SK-N-SH treated with all-trans-retinoic acid at 6 μM for 48 hours (cell line): ENCODE measurements around the gene SCFD1.

Source experiments
- ATAC-seq: fragments of 200-7000 bp; cut with Tn5 transposase; 3 replicates; pipeline ENCODE4 v1.9.1; 2020; ENCODE audit warnings: mild to moderate bottlenecking, moderate library complexity
- ARNTL ChIP-seq: fragments of 450-650 bp; formaldehyde crosslinking; IDR thresholded peaks from 2 replicates; pipeline ENCODE4 v1.5.0; 2020; ENCODE audit warnings: low read depth, mild to moderate bottlenecking, moderate library complexity, borderline replicate concordance
- BACH2 ChIP-seq: fragments of 250-450 bp; sonication (Bioruptor Pico); IDR thresholded peaks from 2 replicates; pipeline ENCODE4 v1.9.0; 2021; ENCODE audit warnings: mild to moderate bottlenecking, borderline replicate concordance
- CSDC2 ChIP-seq: fragments of 250-450 bp; sonication (Bioruptor Pico); IDR thresholded peaks from 2 replicates; pipeline ENCODE4 v1.5.0; 2020; ENCODE audit warnings: mild to moderate bottlenecking, moderate library complexity
- ESRRG ChIP-seq: fragments of 250-450 bp; sonication (Bioruptor Pico); IDR thresholded peaks from 2 replicates; pipeline ENCODE4 v1.6.1; 2021; ENCODE audit warnings: mild to moderate bottlenecking
- GLIS3 ChIP-seq: fragments of 250-450 bp; sonication (Bioruptor Pico); IDR thresholded peaks from 2 replicates; pipeline ENCODE4 v1.5.0; 2020; ENCODE audit warnings: mild to moderate bottlenecking, moderate library complexity
- ISL1 ChIP-seq: fragments of 250-450 bp; sonication (Bioruptor Pico); IDR thresholded peaks from 2 replicates; pipeline ENCODE4 v2.1.2; 2022; ENCODE audit warnings: mild to moderate bottlenecking, moderate library complexity
- OSR1 ChIP-seq: fragments of 250-450 bp; sonication (Bioruptor Pico); IDR thresholded peaks from 2 replicates; pipeline ENCODE4 v1.8.0; 2022; ENCODE audit warnings: moderate library complexity, mild to moderate bottlenecking, inconsistent platforms
- PPARA ChIP-seq: fragments of 250-450 bp; sonication (Bioruptor Pico); IDR thresholded peaks from 2 replicates; pipeline ENCODE4 v1.5.0; 2020; ENCODE audit warnings: mild to moderate bottlenecking, borderline replicate concordance
- RARB ChIP-seq: fragments of 250-450 bp; sonication (Bioruptor Pico); IDR thresholded peaks from 2 replicates; pipeline ENCODE4 v1.8.0; 2021; ENCODE audit warnings: mild to moderate bottlenecking, moderate library complexity
- SNAI2 ChIP-seq: fragments of 250-450 bp; sonication (Bioruptor Pico); IDR thresholded peaks from 2 replicates; pipeline ENCODE4 v1.5.0; 2020; ENCODE audit warnings: mild to moderate bottlenecking, moderate library complexity
- TCF4 ChIP-seq: fragments of 250-450 bp; sonication (Bioruptor Pico); IDR thresholded peaks from 2 replicates; pipeline ENCODE4 v1.8.0; 2021; ENCODE audit warnings: mild to moderate bottlenecking, moderate library complexity, borderline replicate concordance
- TOX ChIP-seq: fragments of 250-450 bp; sonication (Bioruptor Pico); IDR thresholded peaks from 2 replicates; pipeline ENCODE4 v1.8.0; 2021; ENCODE audit warnings: mild to moderate bottlenecking, moderate library complexity, borderline replicate concordance
- ZC3H10 ChIP-seq: fragments of 250-450 bp; sonication (Bioruptor Pico); IDR thresholded peaks from 2 replicates; pipeline ENCODE4 v1.5.1; 2021; ENCODE audit warnings: mild to moderate bottlenecking, moderate library complexity
- ZFP3 ChIP-seq: fragments of 250-450 bp; sonication (Bioruptor Pico); IDR thresholded peaks from 2 replicates; pipeline ENCODE4 v1.5.0; 2020; ENCODE audit warnings: mild to moderate bottlenecking, moderate library complexity
- ZFP30 ChIP-seq: fragments of 450-650 bp; formaldehyde crosslinking; IDR thresholded peaks from 2 replicates; pipeline ENCODE4 v1.5.0; 2022; ENCODE audit warnings: mild to moderate bottlenecking, moderate library complexity
- ZNF565 ChIP-seq: fragments of 450-650 bp; formaldehyde crosslinking; conservative IDR thresholded peaks from 2 replicates; pipeline ENCODE4 v1.5.0; 2020; ENCODE audit warnings: low read depth, mild to moderate bottlenecking, moderate library complexity
- ZNF70 ChIP-seq: fragments of 450-650 bp; formaldehyde crosslinking; IDR thresholded peaks from 2 replicates; pipeline ENCODE4 v1.5.0; 2020; ENCODE audit warnings: mild to moderate bottlenecking, moderate library complexity
- ZNF8 ChIP-seq: fragments of 450-650 bp; formaldehyde crosslinking; IDR thresholded peaks from 2 replicates; pipeline ENCODE4 v1.5.0; 2020; ENCODE audit warnings: mild to moderate bottlenecking, moderate library complexity
- TF ChIP-seq, protein P1 (sequence below): fragments of 250-450 bp; sonication (Bioruptor Pico); IDR thresholded peaks from 2 replicates; pipeline ENCODE4 v1.5.0; 2020; ENCODE audit warnings: mild to moderate bottlenecking, moderate library complexity
- TF ChIP-seq, protein P2 (sequence below): fragments of 250-450 bp; sonication (Bioruptor Pico); IDR thresholded peaks from 2 replicates; pipeline ENCODE4 v1.8.0; 2021; ENCODE audit warnings: low read depth, mild to moderate bottlenecking, moderate library complexity, borderline replicate concordance
- TF ChIP-seq, protein P3 (sequence below): fragments of 250-450 bp; sonication (Bioruptor Pico); IDR thresholded peaks from 2 replicates; pipeline ENCODE4 v1.5.1; 2021; ENCODE audit warnings: mild to moderate bottlenecking, moderate library complexity
- TF ChIP-seq, protein P4 (sequence below): fragments of 250-450 bp; sonication (Bioruptor Pico); IDR thresholded peaks from 2 replicates; pipeline ENCODE4 v1.5.1; 2020; ENCODE audit warnings: low read depth, mild to moderate bottlenecking, moderate library complexity

Gene SCFD1

DNA sequence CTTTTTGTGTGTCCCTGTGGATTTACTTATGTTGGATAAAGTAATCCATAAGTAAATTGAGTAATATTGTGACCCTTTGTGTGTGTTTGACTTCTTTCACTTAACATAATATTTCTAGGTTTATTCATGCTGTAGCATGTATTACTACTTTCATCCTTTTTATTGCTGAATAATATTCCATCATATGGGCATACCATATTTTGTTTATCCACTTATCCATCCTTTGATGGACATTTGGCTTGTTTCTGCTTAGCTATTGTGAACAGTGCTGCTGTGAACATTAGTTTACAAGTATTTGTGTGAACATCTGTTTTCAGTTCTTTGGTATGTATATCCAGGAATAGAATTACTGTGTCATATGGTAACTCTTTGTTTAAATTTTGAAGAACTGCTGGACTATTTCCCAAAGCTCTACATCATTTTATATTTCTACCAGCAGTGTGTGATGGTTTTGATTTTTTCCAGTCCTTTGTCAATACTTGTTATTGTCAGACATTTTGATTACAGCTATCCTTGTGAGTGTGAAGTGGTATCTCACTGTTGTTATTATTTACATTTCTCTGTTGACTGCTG, 38.0 kb upstream of the SCFD1 start:
- no peak for ATAC-seq
- TF ChIP-seq, protein P1, sequence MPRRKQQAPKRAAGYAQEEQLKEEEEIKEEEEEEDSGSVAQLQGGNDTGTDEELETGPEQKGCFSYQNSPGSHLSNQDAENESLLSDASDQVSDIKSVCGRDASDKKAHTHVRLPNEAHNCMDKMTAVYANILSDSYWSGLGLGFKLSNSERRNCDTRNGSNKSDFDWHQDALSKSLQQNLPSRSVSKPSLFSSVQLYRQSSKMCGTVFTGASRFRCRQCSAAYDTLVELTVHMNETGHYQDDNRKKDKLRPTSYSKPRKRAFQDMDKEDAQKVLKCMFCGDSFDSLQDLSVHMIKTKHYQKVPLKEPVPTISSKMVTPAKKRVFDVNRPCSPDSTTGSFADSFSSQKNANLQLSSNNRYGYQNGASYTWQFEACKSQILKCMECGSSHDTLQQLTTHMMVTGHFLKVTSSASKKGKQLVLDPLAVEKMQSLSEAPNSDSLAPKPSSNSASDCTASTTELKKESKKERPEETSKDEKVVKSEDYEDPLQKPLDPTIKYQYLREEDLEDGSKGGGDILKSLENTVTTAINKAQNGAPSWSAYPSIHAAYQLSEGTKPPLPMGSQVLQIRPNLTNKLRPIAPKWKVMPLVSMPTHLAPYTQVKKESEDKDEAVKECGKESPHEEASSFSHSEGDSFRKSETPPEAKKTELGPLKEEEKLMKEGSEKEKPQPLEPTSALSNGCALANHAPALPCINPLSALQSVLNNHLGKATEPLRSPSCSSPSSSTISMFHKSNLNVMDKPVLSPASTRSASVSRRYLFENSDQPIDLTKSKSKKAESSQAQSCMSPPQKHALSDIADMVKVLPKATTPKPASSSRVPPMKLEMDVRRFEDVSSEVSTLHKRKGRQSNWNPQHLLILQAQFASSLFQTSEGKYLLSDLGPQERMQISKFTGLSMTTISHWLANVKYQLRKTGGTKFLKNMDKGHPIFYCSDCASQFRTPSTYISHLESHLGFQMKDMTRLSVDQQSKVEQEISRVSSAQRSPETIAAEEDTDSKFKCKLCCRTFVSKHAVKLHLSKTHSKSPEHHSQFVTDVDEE = no peak
- TF ChIP-seq ZNF70 (CRISPR knock-in tag) = no peak
- TF ChIP-seq ISL1 (CRISPR knock-in tag) = no peak
- TF ChIP-seq, protein P2, sequence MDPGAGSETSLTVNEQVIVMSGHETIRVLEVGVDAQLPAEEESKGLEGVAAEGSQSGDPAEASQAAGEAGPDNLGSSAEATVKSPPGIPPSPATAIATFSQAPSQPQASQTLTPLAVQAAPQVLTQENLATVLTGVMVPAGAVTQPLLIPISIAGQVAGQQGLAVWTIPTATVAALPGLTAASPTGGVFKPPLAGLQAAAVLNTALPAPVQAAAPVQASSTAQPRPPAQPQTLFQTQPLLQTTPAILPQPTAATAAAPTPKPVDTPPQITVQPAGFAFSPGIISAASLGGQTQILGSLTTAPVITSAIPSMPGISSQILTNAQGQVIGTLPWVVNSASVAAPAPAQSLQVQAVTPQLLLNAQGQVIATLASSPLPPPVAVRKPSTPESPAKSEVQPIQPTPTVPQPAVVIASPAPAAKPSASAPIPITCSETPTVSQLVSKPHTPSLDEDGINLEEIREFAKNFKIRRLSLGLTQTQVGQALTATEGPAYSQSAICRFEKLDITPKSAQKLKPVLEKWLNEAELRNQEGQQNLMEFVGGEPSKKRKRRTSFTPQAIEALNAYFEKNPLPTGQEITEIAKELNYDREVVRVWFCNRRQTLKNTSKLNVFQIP (CRISPR knock-in tag) = no peak
- no peak for TF ChIP-seq BACH2
- TF ChIP-seq ZNF8 (CRISPR knock-in tag) = peak; percentile 94

DNA sequence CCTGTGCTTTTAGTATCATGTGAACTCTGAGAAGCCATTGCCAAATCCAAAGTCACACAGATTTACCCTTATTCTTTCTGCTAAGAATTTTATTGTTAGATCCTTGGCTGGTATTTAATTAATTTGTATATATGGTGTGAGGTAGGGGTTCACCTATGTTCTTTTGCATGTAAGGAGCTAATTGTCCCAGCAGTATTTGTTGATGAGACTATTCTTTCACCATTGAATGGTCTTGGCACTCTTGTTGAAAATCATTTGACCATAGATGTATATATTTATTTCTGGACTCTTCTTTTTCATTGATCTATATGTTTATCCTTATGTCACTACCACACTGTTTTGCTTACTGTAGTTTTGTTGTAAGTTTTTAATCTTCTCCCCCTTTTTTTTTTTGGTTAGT, 36.9 kb upstream of the SCFD1 start:
- no peak for ATAC-seq
- TF ChIP-seq ZC3H10 (CRISPR knock-in tag) = no peak
- no peak for TF ChIP-seq ESRRG (CRISPR knock-in tag)
- no peak for TF ChIP-seq ARNTL (CRISPR knock-in tag)
- no peak for TF ChIP-seq GLIS3
- TF ChIP-seq ZNF565 (CRISPR knock-in tag) = no peak
- no peak for TF ChIP-seq ZFP30 (CRISPR knock-in tag)
- TF ChIP-seq ZFP3 (CRISPR knock-in tag) = no peak
- TF ChIP-seq TOX (CRISPR knock-in tag) = no peak

DNA sequence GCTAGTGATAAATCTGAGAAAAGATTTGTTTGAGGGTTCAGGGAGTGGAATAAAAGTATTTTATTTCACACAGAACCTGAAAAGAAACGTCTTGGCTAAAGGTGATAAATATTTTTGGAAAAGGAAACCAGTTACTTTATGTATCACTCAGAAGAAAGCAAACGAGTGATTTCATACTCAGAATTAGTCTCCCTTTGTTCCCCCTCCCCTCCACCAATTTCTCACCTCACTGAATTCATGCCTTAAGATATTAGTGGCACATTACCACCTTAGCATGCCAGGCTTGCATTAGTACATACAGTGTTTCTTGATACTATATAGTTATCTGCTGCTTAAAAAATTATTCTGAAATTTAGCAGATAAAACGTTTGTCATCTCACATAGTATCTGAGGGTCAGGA, 35.0 kb upstream of the SCFD1 start:
- no peak for TF ChIP-seq TOX (CRISPR knock-in tag)
- no peak for TF ChIP-seq ARNTL (CRISPR knock-in tag)
- no peak for ATAC-seq

DNA sequence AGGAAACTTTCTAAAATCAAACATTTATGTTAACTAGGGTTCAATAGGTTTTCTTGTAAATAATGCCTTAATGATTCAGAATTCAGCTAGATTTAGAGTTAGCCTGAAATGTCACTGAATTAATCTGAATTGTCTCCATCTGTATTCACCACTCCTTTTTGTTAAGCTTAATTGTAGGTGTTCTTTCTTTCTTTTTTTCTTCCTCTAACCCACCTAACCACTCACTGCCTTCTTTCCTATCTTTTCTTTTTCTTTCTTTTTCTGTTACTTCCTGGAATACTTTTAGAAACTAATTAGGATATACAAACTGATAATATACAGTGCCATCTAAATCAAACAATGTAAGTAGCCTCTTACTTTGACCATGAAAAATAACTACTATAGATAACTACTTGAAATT, 33.2 kb upstream of the SCFD1 start:
- ATAC-seq = no peak
- TF ChIP-seq CSDC2 (CRISPR knock-in tag) (no peak), OSR1 (CRISPR knock-in tag) (no peak), ISL1 (CRISPR knock-in tag) (no peak), SNAI2 (CRISPR knock-in tag) (no peak), RARB (CRISPR knock-in tag) (no peak), ZC3H10 (CRISPR knock-in tag) (no peak), TCF4 (CRISPR knock-in tag) (no peak), TOX (CRISPR knock-in tag) (no peak), ZNF8 (CRISPR knock-in tag) (no peak), PPARA (CRISPR knock-in tag) (no peak)
- TF ChIP-seq, protein P3, sequence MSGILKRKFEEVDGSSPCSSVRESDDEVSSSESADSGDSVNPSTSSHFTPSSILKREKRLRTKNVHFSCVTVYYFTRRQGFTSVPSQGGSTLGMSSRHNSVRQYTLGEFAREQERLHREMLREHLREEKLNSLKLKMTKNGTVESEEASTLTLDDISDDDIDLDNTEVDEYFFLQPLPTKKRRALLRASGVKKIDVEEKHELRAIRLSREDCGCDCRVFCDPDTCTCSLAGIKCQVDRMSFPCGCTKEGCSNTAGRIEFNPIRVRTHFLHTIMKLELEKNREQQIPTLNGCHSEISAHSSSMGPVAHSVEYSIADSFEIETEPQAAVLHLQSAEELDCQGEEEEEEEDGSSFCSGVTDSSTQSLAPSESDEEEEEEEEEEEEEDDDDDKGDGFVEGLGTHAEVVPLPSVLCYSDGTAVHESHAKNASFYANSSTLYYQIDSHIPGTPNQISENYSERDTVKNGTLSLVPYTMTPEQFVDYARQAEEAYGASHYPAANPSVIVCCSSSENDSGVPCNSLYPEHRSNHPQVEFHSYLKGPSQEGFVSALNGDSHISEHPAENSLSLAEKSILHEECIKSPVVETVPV (CRISPR knock-in tag) = no peak
- TF ChIP-seq, protein P4, sequence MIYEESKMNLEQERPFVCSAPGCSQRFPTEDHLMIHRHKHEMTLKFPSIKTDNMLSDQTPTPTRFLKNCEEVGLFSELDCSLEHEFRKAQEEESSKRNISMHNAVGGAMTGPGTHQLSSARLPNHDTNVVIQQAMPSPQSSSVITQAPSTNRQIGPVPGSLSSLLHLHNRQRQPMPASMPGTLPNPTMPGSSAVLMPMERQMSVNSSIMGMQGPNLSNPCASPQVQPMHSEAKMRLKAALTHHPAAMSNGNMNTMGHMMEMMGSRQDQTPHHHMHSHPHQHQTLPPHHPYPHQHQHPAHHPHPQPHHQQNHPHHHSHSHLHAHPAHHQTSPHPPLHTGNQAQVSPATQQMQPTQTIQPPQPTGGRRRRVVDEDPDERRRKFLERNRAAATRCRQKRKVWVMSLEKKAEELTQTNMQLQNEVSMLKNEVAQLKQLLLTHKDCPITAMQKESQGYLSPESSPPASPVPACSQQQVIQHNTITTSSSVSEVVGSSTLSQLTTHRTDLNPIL = no peak
- TF ChIP-seq, protein P1 = no peak
- TF ChIP-seq, all 23 proteins: peak for 0
